CD4-positive, alpha-beta T cell (primary cell): ENCODE results near the gene COX6B1. TPM values are rescaled to one million over a fixed set of nuclear protein-coding genes. Genes with fewer than 3 reads are reported as not detected.
"Not testable (repeated sequence)": the region's sequence is repeated elsewhere in the genome, so short reads cannot be mapped to it uniquely, and the experiment has no call there.

Experiments used
- ATAC-seq: fragments of 200-7000 bp; cut with Tn5 transposase; one replicate; pipeline ENCODE4 v1.10.0; 2022; ENCODE audit warnings: mild to moderate bottlenecking; ENCODE audit not compliant: poor library complexity
- CTCF ChIA-PET: fragments of 350-600 bp; sonication (Branson Sonifier 250); formaldehyde crosslinking; loops from one replicate; lab custom pipeline; 2021; ENCODE audit warnings: antibody characterized with exemption, inconsistent platforms; lab: Charles Lee
- POLR2A ChIA-PET: fragments of 350-600 bp; sonication (Branson Sonifier 250); formaldehyde crosslinking; loops from one replicate; lab custom pipeline; 2021; ENCODE audit warnings: antibody characterized with exemption, inconsistent platforms; lab: Charles Lee
- DNase-seq, 14 experiments: peaks; one replicate each; pipeline ENCODE4 v3.0.0-alpha.2; 2013 to 2020; ENCODE audit warnings: mixed read lengths in 2 of 14
- H3K27ac ChIP-seq, 2 donors: one replicate each; pipeline versions ENCODE4 v1.5.1 to v1.7.0; 2013; ENCODE audit warnings: low read length in 2 of 2, low read depth in 1 of 2, mild to moderate bottlenecking in 1 of 2
- H3K27me3 ChIP-seq, 2 experiments: 1 replicate in 1 of 2; 2 replicates in 1 of 2; pipeline versions ENCODE4 v1.6.1 to v1.7.0; 2013; ENCODE audit warnings: low read length in 2 of 2, control low read depth in 1 of 2, mild to moderate bottlenecking in 1 of 2, moderate library complexity in 1 of 2; ENCODE audit not compliant: insufficient read depth in 2 of 2, control insufficient read depth in 1 of 2
- H3K36me3 ChIP-seq: one replicate; pipeline ENCODE4 v1.6.1; 2013; ENCODE audit warnings: low read length, control low read depth; ENCODE audit not compliant: insufficient read depth
- H3K4me1 ChIP-seq: one replicate; pipeline ENCODE4 v1.6.1; 2013; ENCODE audit warnings: low read length, control low read depth; ENCODE audit not compliant: insufficient read depth
- H3K4me3 ChIP-seq: one replicate; pipeline ENCODE4 v1.5.1; 2013; ENCODE audit warnings: mild to moderate bottlenecking, low read length, moderate library complexity
- H3K9me3 ChIP-seq, 2 experiments: 1 replicate in 1 of 2; 2 replicates in 1 of 2; pipeline versions ENCODE4 v1.6.1 to v1.7.0; 2013; ENCODE audit warnings: low read length in 2 of 2, mild to moderate bottlenecking in 2 of 2, control low read depth in 1 of 2, moderate library complexity in 1 of 2; ENCODE audit not compliant: control insufficient read depth in 1 of 2, insufficient read depth in 1 of 2
- H3K27ac Mint-ChIP-seq: one replicate; pipeline ENCODE4 v1.8.0; 2020; ENCODE audit warnings: mixed read lengths
- H3K27me3 Mint-ChIP-seq: one replicate; pipeline ENCODE4 v1.8.0; 2021; ENCODE audit warnings: mixed read lengths
- H3K36me3 Mint-ChIP-seq: one replicate; pipeline ENCODE4 v1.8.0; 2021; ENCODE audit warnings: low read depth, mixed read lengths
- H3K4me1 Mint-ChIP-seq: one replicate; pipeline ENCODE4 v1.8.0; 2021; ENCODE audit warnings: low read depth, mixed read lengths
- H3K4me3 Mint-ChIP-seq: one replicate; pipeline ENCODE4 v1.8.0; 2020; ENCODE audit warnings: mild to moderate bottlenecking, mixed read lengths
- H3K9me3 Mint-ChIP-seq: one replicate; pipeline ENCODE4 v1.8.0; 2020; ENCODE audit warnings: mixed read lengths
- CTCF ChIP-seq: fragments of 200-600 bp; IDR thresholded peaks from one replicate; pipeline ENCODE4 v1.8.0; 2022; ENCODE audit warnings: antibody characterized with exemption, mild to moderate bottlenecking
- intact Hi-C, 2 experiments: fragments of 100-400 bp; cut with DNase I in 1 of 2; cut with micrococcal nuclease in 1 of 2; formaldehyde crosslinking; loops; one replicate each; pipeline versions ENCODE4 v1.15.1 to v1.9.0; 2023 to 2025; cut with DNase I, micrococcal nuclease
- total RNA-seq, 174 experiments: library from RNA in 2 of 174; stranded (reverse) in 2 of 174; gene quantifications; one replicate each; pipeline ENCODE4 v1.2.3 and lab custom pipeline; 2021 to 2026

Gene COX6B1
- total RNA-seq, 2 experiments from 2014 or later: 136 to 144 TPM

DNA sequence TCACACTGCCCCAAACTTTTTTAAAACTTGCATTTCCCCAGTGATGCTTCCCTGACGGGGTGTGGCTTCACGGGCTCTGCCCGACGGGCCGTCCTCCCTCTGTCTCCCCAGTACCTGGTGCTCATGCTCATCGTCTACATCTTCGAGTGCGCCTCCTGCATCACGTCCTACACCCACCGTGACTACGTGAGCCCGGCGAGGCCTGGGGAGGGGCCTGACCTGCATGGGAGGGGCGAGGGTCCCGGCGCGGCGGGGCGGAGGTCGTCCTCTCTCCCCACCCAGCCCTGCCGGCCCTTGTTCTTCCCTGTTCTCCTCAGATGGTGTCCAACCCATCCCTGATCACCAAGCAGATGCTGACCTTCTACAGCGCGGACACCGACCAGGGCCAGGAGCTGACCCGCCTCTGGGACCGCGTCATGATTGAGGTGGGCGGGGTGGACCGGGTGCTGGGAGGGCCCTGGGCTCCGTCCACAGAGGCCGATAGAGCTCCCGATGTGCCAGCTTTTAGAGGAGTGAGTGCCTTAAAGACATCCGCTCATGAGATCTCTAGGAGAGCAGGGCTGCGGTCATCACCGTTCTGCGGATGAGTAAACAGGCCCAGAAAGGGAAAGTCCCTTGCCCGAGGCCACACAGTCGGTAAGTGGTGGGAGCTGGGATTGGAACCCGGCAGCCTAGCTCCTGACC is 25.1 kb downstream of the COX6B1 start:
- peak in 12 of 14 experiments; percentile 7 to 69 (median 17) for DNase-seq
- POLR2A ChIA-PET: interaction anchor here (1.1 to 1.9 kb wide), 2 partner anchors 25 to 30 kb away, joined by 6 to 7 read pairs; partner anchors contain the start of gene COX6B1
- no peaks in the 10 kb centered on the region for H3K36me3 ChIP-seq
- peaks cover 10% of the 10 kb centered on the region for H3K4me1 Mint-ChIP-seq
- peaks cover 12% of the 10 kb centered on the region for H3K4me1 ChIP-seq
- H3K9me3 Mint-ChIP-seq: no peaks in the 10 kb centered on the region
- CTCF ChIA-PET: interaction anchor here (0.6 kb wide), 1 partner anchor 21 kb away, joined by 4 read pairs; no protein-coding TSS in a partner anchor
- ATAC-seq: peak; percentile 79
- peak overlapping the region; percentile 57 for H3K4me3 ChIP-seq
- no peaks in the 10 kb centered on the region for H3K36me3 Mint-ChIP-seq
- intact Hi-C loops: loop anchor here in 1 of 2 experiments (10.0 kb wide), 1 partner anchor 108 kb away; the partner anchor contains the start of gene ATP4A
- no peak for TF ChIP-seq CTCF
- H3K27ac Mint-ChIP-seq: no peak overlapping the region
- peak overlapping the region; percentile 65 for H3K4me3 Mint-ChIP-seq
- H3K27ac ChIP-seq: no peak overlapping the region
- peaks cover 11 to 13% of the 10 kb centered on the region in 2 experiments for H3K27me3 ChIP-seq
- H3K9me3 ChIP-seq: no peaks in the 10 kb centered on the region
- H3K27me3 Mint-ChIP-seq: peaks cover 29% of the 10 kb centered on the region

DNA sequence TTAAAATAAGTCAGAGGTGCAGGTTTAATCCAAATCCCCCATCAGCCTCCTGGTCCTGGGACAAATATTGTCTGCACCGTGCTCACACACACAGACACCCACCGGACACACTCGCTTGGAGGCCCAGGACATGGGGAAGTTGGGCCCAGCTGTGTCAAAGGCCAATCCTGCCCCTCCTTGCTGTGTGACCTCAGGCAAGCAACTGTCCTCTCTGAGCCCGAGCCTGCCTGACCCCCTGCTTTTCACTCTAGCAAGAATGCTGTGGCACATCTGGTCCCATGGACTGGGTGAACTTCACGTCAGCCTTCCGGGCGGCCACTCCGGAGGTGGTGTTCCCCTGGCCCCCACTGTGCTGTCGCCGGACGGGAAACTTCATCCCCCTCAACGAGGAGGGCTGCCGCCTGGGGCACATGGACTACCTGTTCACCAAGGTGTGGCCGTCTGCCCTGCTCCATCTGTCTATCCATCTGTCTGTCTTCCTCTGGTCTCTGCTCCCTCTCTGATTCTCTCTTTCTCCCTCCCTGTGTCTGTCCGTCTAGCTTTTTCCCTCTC is 27.5 kb downstream of the COX6B1 start:
- ChIA-PET POLR2A (no interaction called here), CTCF (no interaction called here)
- intact Hi-C loops: loop anchor here in 1 of 2 experiments (10.0 kb wide), 1 partner anchor 111 kb away; the partner anchor contains the start of gene ATP4A
- Mint-ChIP-seq H3K4me1 (peaks cover 10% of the 10 kb centered on the region), H3K27ac (no peak overlapping the region), H3K36me3 (no peaks in the 10 kb centered on the region), H3K9me3 (no peaks in the 10 kb centered on the region), H3K27me3 (peaks cover 22% of the 10 kb centered on the region), H3K4me3 (no peak overlapping the region)
- Histone ChIP-seq H3K9me3 (no peaks in the 10 kb centered on the region), H3K27ac (no peak overlapping the region), H3K36me3 (no peaks in the 10 kb centered on the region), H3K4me3 (no peak overlapping the region), H3K27me3 (peaks cover 5 to 9% of the 10 kb centered on the region in 2 experiments), H3K4me1 (peaks cover 12% of the 10 kb centered on the region)
- DNase-seq (no peak), ATAC-seq (no peak)
- TF ChIP-seq CTCF: no peak

DNA sequence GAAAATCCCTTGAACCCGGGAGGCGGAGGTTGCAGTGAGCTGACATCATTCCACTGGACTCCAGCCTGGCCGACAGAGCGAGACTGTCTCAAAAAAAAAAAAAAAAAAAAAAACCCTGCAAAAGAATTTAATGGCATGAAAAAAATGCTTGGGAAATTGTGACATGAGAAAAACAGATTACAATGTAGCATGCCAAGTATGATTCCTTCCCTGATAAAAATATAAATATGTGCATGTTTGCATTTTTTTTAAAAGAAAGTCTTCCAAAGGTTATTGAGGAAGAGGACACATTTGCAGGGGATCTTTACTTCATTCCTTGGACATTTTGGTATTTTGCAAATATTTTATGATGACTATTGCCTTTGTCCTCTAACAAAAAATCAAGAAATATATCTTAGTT is 41.7 kb downstream of the COX6B1 start:
- Histone ChIP-seq H3K36me3 (no peaks in the 10 kb centered on the region), H3K27ac (no peak overlapping the region), H3K4me1 (peaks cover 5% of the 10 kb centered on the region), H3K27me3 (no peaks in the 10 kb centered on the region), H3K4me3 (no peak overlapping the region), H3K9me3 (no peaks in the 10 kb centered on the region)
- Mint-ChIP-seq H3K36me3 (no peaks in the 10 kb centered on the region), H3K9me3 (no peaks in the 10 kb centered on the region), H3K27me3 (no peaks in the 10 kb centered on the region), H3K4me1 (no peaks in the 10 kb centered on the region), H3K4me3 (no peak overlapping the region), H3K27ac (no peak overlapping the region)
- DNase-seq: no peak
- ChIA-PET CTCF (interaction anchor here (0.7 kb wide), 1 partner anchor 1042 kb away, joined by 3 read pairs; no protein-coding TSS in a partner anchor), POLR2A (no interaction called here)
- intact Hi-C loops: loop anchor here (5.0 kb wide), 1 partner anchor 67 kb away; the partner anchor contains the start of genes HSPB6 (in 2 of the 2) and PROSER3 (in 2 of the 2)
- no peak for ATAC-seq
- TF ChIP-seq CTCF: no peak

DNA sequence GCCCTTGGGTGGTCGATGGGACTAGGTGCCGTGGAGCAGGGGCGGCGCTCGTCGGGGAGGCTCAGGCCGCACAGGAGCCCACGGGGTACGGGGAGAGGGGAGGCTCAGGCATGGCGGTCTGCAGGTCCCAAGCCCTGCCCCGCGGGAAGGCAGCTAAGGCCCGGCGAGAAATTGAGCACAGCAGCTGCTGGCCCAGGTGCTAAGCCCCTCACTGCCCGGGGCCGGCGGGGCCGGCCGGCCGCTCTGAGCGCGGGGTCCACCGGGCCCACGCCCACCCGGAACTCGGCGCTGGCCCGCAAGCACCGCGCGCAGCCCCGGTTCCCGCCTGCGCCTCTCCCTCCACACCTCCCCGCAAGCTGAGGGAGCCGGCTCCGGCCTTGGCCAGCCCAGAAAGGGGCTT is 43.0 kb downstream of the COX6B1 start:
- H3K36me3 Mint-ChIP-seq, H3K9me3 Mint-ChIP-seq, H3K4me3 Mint-ChIP-seq, H3K4me1 Mint-ChIP-seq, H3K36me3 ChIP-seq, DNase-seq, H3K4me3 ChIP-seq, ATAC-seq, H3K27me3 Mint-ChIP-seq, H3K27me3 ChIP-seq, H3K27ac ChIP-seq, H3K27ac Mint-ChIP-seq, CTCF ChIA-PET, H3K4me1 ChIP-seq, POLR2A ChIA-PET, H3K9me3 ChIP-seq: not testable (repeated sequence)
- intact Hi-C loops: loop anchor here (5.0 kb wide), 1 partner anchor 66 kb away; the partner anchor contains the start of genes HSPB6 (in 2 of the 2) and PROSER3 (in 2 of the 2)
